HL-60 (cell line): ENCODE data around the gene FLYWCH1.

Source experiments
- DNase-seq, 2 experiments: peaks; one replicate each; pipeline ENCODE4 v3.0.0-alpha.2; 2010 to 2020; ENCODE audit warnings: low read depth in 1 of 2, low spot score in 1 of 2
- H3K27ac ChIP-seq: fragments of 250-450 bp; sonication (Bioruptor Pico); replicated peaks from 2 replicates; pipeline ENCODE4 v1.5.1; 2020; ENCODE audit warnings: mild to moderate bottlenecking, moderate library complexity
- H3K27me3 ChIP-seq: fragments of 250-450 bp; sonication (Bioruptor Pico); 2 replicates; pipeline ENCODE4 v1.5.1; 2021; ENCODE audit warnings: mild to moderate bottlenecking, moderate library complexity; ENCODE audit not compliant: insufficient read depth, poor library complexity, severe bottlenecking
- H3K4me3 ChIP-seq: replicated peaks from 2 replicates; pipeline ENCODE4 v1.5.1; 2011; ENCODE audit warnings: mild to moderate bottlenecking, control low read depth, low read length; ENCODE audit not compliant: insufficient read depth
- GABPA ChIP-seq: IDR thresholded peaks from 2 replicates; pipeline ENCODE4 v1.6.1; 2012; ENCODE audit warnings: low read depth
- POLR2AphosphoS5 ChIP-seq: IDR thresholded peaks from 2 replicates; pipeline ENCODE4 v1.6.1; 2012; ENCODE audit warnings: low read depth
- SPI1 ChIP-seq: IDR thresholded peaks from 2 replicates; pipeline ENCODE4 v1.6.1; 2012; ENCODE audit warnings: low read depth, mild to moderate bottlenecking, borderline replicate concordance
- TF ChIP-seq, protein P1 (sequence below): IDR thresholded peaks from one replicate; pipeline ENCODE4 v1.5.1; 2011; ENCODE audit warnings: low read length, control low read depth, inconsistent platforms; ENCODE audit not compliant: insufficient read depth
- TF ChIP-seq, protein P2 (sequence below): IDR thresholded peaks from 2 replicates; pipeline ENCODE4 v1.6.1; 2012; ENCODE audit warnings: low read depth; ENCODE audit not compliant: insufficient replicate concordance

The FLYWCH1 gene

DNA sequence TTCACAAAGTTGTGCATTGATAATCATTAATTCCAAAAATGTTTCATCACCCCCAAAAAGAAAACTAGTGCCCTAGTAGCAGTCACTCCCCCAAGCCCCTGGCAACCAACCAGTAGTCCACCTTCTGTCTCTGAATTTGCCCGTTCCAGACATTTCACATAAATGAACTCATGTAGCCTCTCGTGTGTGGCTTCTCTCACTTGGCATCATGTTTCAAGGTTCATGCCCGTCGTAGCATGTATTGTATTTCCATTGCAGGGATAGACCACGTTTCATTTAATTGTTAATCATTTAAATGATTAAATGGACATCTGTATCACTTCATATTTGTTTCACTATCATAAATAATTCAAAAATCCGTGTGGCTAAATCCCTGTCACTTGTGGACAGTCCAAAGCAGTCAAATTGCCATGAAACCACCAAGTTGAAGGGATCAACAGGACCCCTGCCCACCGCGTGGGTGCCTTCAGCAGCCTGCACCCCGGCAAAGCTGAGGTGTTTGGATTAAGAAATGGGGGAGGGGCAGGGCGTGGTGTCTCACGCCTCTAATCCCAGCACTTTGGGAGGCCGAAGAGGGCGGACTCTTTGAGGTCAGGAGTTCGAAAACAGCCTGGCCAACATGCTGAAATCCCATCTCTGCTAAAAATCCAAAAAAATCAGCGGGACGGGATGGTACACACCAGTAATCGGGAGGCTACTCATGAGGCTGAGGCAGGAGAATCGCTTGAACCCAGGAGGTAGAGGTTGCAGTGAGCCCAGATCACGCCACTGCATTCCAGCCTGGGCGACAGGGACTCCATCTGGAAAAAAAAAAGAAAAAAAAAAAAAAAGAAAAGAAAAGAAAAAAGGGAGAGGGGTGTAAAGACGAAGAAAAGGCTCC is 37.5 kb upstream of the FLYWCH1 start:
- Histone ChIP-seq H3K27ac (no peak overlapping the region), H3K4me3 (no peak overlapping the region), H3K27me3 (no peaks in the 10 kb centered on the region)
- TF ChIP-seq, protein P1, sequence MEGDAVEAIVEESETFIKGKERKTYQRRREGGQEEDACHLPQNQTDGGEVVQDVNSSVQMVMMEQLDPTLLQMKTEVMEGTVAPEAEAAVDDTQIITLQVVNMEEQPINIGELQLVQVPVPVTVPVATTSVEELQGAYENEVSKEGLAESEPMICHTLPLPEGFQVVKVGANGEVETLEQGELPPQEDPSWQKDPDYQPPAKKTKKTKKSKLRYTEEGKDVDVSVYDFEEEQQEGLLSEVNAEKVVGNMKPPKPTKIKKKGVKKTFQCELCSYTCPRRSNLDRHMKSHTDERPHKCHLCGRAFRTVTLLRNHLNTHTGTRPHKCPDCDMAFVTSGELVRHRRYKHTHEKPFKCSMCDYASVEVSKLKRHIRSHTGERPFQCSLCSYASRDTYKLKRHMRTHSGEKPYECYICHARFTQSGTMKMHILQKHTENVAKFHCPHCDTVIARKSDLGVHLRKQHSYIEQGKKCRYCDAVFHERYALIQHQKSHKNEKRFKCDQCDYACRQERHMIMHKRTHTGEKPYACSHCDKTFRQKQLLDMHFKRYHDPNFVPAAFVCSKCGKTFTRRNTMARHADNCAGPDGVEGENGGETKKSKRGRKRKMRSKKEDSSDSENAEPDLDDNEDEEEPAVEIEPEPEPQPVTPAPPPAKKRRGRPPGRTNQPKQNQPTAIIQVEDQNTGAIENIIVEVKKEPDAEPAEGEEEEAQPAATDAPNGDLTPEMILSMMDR = no peak
- no peak for TF ChIP-seq GABPA
- no peak for TF ChIP-seq SPI1
- TF ChIP-seq POLR2AphosphoS5 = no peak
- TF ChIP-seq, protein P2, sequence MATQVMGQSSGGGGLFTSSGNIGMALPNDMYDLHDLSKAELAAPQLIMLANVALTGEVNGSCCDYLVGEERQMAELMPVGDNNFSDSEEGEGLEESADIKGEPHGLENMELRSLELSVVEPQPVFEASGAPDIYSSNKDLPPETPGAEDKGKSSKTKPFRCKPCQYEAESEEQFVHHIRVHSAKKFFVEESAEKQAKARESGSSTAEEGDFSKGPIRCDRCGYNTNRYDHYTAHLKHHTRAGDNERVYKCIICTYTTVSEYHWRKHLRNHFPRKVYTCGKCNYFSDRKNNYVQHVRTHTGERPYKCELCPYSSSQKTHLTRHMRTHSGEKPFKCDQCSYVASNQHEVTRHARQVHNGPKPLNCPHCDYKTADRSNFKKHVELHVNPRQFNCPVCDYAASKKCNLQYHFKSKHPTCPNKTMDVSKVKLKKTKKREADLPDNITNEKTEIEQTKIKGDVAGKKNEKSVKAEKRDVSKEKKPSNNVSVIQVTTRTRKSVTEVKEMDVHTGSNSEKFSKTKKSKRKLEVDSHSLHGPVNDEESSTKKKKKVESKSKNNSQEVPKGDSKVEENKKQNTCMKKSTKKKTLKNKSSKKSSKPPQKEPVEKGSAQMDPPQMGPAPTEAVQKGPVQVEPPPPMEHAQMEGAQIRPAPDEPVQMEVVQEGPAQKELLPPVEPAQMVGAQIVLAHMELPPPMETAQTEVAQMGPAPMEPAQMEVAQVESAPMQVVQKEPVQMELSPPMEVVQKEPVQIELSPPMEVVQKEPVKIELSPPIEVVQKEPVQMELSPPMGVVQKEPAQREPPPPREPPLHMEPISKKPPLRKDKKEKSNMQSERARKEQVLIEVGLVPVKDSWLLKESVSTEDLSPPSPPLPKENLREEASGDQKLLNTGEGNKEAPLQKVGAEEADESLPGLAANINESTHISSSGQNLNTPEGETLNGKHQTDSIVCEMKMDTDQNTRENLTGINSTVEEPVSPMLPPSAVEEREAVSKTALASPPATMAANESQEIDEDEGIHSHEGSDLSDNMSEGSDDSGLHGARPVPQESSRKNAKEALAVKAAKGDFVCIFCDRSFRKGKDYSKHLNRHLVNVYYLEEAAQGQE = no peak
- no peak for DNase-seq

DNA sequence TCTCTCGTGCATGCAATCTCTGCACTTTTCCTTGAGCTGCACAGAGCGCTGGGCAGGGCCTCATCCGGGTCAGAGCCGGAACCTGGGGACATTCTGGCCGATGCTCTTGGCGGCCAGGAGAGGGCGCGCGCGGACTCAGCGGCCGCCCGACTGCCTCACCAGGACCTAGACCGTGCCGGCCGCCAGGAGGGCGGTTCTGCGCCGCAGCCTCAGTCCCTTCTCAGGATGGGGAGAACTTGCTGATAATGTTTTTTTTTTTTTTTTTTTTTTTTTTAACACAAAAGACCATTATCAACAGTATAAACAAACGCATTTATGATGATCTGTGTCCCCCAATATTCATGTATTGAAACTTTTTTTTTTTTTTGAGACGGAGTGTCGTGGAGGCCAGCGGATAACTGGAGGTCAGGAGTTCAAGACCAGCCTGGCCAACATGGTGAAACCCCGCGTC is 36.8 kb upstream of the FLYWCH1 start:
- TF ChIP-seq, protein P1 = peak; percentile 57
- TF ChIP-seq, protein P2 = no peak
- H3K4me3 ChIP-seq = no peak overlapping the region
- H3K27me3 ChIP-seq = no peaks in the 10 kb centered on the region
- DNase-seq = peak; percentile 63 to 69
- H3K27ac ChIP-seq = no peak overlapping the region

DNA sequence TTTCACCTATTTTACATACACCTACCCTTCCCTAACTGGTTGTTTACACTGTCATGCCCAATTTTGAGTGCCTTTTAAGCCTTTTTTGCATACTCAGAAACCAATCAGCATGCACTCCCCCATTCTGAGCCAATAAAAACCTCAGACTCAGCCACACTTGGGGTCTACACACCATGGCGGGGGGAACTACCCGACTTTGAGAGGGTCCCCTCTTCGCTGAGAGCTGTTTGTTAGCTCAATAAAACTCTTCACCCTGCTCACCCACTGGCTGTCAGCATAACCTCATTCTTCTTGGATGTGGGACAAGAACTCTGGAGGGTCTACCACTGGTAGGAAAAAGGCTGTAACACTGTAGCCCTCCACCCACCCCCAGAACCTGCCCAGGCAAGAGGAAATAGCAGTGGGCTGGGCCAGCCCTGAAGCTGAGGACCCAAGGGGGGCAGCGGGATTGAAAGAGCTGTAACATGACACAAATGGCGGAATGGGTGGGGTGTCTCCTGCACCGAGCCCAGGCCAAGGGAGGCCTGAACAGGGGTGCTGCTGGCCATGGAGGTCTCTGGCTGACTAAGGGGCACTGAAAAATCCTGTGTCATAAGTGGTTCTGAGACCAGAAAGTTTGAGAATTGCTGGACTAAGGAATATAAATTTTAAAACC is 31.8 kb upstream of the FLYWCH1 start:
- Histone ChIP-seq H3K27ac (no peak overlapping the region), H3K4me3 (no peak overlapping the region), H3K27me3 (no peaks in the 10 kb centered on the region)
- no peak for DNase-seq
- TF ChIP-seq GABPA = no peak
- no peak for TF ChIP-seq SPI1
- TF ChIP-seq POLR2AphosphoS5 = no peak
- TF ChIP-seq, protein P1 = no peak
- TF ChIP-seq, protein P2 = no peak
